ENCODE results near the gene BMF.

GRCh38 chr15:40085266-40085665 lies 23.4 kb downstream of the BMF start:
- no peak for TF ChIP-seq CTCF (IDR thresholded peaks at IDR 0.05)
- TF ChIP-seq POLR2A (IDR thresholded peaks at IDR 0.05), result no peak
